GM18499 (cell line): Measurements from ENCODE around the gene SLC38A10.

Source experiments
- ATAC-seq: cut with Tn5 transposase; IDR thresholded peaks from one replicate; pipeline ENCODE4 v1.9.1; 2021; ENCODE audit warnings: moderate number of reproducible peaks; ENCODE audit not compliant: insufficient read depth, unreplicated experiment

Gene SLC38A10

DNA sequence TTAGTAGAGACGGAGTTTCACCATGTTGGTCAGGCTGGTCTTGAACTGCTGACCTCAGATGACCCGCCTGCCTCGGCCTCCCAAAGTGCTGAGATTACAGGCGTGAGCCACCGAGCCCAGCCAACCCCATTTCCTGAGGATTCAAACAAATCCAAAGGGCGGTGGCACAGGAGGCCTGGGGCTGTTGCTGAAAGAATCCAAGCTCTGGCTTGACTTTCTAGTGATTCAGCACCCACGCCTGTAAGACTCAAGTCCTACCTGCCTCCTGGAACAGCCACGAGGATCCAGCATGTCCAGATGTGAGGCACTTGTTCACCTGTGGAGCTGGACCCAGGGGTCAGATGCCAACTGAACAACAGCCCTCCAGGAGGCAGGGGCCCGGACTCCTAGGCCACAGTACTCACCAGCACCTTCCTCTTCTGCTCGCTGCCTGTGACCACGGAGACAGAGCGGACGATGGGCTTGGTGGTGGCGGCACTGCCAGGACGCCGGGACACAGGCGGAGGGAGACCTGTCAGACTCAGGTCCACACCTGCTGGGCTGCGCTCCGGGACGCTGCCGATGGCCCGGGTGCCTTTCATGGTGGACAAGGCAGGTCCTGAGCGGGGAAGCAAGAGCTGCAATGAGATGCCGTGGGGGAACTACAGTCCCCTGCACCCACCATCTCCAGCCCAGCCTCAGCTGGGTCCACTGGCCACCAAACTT, 75.5 kb downstream of the SLC38A10 start:
- no peak for ATAC-seq

DNA sequence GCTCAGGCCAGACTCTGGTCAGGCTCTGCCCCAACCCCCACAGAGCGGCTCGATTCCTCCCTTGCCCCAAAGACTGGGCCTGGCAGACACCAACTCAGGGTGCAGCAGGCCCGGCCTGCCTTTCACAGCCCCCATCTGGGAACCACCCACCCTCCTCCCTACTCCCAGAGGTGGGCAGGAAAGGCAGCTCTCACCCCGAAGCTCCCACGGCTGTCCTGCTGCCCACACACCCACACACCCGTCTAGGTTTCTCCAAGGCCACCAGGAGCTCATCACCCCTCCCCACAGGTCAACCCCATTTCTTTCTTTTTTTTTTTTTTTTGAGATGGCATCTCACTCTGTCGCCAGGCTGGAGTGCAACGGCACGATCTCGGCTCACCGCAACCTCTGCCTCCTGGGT, 76.1 kb downstream of the SLC38A10 start:
- no peak for ATAC-seq

DNA sequence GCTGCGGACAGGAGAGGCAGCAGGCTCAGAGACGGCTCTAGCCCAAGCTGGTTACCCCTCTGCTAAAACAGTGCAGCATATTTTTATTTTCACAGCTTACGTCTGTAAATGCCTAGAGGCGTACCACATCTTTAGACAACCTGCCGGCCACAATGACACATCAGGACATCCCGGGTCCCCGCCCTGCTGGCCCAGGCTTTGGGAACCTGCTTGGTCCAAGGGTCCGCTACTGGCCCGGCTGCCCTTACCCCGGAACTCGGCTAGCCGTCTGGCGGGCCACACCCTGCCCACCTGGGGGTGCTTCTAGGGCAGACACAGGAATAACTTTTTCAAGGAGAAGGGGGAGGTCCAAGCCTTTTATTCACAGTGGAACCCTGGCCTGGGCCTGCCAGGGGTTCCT, 76.6 kb downstream of the SLC38A10 start:
- no peak for ATAC-seq

DNA sequence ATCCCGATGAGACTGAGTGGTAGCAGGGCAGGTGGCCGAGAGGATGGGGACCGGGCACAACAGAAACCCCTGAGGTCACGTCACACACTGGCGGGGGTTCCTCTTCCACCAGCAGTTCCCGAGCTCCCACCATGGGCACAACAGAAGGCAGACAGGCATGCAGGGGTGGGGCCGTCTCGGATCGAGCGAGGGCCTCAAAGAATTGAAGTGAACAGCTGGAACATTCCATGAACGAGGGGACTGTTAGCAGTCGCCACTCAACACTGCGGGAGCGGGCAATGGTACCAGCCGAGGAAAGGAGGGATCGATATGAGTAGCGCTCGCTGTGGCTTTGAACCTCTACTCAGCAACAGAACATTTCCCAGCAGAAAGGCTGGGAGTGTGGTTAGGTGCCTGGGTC, 77.6 kb downstream of the SLC38A10 start:
- ATAC-seq, result no peak

DNA sequence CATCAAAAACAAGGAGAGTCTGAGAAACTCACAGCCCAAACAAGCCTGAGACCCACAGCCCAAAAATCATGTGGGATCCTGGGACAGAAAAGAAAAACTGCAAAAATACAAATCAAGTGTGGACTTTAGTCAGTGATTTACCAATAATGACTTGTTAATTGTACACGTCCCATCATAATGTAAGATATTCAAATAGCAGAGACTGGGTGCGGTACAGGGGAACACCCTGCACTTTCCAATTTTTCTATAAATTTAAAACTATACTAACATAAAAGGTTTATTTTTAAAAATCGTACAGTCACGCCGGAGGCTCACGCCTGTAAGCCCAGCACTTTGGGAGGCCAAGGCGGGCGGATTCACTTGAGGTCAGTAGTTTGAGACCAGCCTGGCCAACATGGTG, 81.1 kb downstream of the SLC38A10 start:
- no peak for ATAC-seq

DNA sequence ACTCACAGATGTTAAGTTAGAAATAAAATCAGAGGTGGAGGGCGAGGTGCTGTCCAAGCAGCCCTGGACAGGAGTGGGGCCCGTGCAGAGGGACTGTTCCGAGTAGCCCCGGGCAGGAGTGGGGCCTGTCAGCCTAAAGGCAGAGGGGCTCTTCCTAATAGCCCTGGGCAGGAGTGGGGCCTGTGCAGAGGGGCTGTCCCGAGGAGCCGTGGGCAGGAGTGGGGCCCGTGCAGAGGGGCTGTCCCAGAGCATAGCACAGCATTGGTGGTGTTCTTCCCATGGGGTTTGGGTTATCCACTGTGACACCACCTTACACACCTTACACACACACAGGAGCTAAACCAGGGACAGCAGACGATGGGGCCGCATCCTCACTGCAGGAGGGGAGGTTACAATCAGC, 82.7 kb downstream of the SLC38A10 start:
- no peak for ATAC-seq

DNA sequence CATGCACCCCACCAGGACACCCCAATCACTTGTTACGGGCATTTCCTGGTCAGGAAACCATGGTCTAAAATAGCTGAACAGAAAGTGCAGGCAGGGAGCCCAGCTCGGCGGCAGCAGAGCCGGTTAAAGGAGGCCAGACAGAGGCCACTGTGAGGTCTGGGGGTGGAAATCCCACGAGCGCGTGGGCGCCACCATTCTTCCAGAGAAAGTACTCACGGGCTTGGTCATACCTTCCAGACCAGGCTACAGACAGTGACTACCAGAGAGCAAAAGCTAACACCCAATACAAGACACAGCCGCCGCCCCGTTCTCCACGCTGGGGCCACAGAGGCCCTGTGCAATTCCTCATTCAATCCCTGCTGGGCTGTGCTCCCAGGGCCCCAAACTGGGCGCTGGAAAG, 84.2 kb downstream of the SLC38A10 start:
- ATAC-seq, result no peak

DNA sequence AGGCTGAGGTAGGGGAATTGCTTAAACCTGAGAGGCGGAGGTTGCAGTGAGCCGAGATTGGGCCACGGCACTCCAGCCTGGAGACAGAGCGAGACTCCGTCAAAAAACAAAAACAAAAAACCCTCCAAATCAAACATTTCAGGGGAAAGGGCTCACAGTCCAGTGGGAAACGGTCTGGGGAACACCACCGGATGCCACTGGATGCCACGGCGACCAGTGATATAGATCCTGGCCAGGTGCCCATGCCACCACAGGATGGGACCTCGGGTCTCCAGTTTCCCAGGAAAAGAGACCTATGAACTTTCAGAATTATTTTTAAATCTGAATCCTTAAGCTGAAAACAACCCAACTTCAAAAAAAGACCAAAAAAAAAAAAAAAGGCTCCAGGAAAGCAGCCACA, 84.6 kb downstream of the SLC38A10 start:
- ATAC-seq, result no peak

DNA sequence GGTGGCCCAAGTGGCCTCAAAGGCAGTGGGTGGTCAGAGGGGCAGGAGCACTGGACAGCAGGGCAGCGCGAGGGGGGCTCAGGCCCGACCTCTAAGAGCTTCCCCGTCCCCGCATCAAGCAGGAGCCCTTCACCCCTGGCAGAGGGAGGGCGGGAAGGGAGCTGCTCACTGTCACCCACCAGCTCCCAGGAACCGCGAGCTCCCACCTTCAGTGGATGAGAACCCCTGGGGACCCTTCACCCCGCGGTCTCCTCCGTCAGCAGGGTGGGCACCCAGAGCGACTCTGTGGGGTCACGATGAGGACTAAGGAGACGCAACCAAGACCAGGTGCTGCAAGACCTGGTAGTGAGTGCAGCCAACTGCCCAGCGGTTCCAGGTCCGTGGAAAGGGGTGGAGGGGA, 86.0 kb downstream of the SLC38A10 start:
- no peak for ATAC-seq

DNA sequence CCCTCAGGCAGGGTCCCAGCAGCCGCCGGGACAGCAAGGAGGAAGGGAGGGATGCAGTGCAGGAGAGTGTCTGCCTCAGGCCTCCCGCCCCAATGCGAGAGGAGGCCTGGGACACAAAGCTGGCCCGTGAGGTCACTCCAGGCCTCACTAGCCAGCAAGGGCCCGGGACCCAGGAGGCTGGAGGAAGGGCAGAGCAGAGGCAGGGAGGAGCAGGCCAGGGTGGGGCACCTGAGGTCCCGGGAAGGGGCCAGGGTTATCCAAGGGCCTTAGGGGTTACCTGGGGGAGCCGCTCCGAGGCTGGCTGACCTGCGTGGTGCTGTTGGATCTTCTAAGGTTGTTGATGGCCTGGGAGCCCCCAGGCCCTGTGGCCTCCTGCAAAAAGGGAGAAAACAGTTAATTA, 86.5 kb downstream of the SLC38A10 start:
- ATAC-seq, result no peak

DNA sequence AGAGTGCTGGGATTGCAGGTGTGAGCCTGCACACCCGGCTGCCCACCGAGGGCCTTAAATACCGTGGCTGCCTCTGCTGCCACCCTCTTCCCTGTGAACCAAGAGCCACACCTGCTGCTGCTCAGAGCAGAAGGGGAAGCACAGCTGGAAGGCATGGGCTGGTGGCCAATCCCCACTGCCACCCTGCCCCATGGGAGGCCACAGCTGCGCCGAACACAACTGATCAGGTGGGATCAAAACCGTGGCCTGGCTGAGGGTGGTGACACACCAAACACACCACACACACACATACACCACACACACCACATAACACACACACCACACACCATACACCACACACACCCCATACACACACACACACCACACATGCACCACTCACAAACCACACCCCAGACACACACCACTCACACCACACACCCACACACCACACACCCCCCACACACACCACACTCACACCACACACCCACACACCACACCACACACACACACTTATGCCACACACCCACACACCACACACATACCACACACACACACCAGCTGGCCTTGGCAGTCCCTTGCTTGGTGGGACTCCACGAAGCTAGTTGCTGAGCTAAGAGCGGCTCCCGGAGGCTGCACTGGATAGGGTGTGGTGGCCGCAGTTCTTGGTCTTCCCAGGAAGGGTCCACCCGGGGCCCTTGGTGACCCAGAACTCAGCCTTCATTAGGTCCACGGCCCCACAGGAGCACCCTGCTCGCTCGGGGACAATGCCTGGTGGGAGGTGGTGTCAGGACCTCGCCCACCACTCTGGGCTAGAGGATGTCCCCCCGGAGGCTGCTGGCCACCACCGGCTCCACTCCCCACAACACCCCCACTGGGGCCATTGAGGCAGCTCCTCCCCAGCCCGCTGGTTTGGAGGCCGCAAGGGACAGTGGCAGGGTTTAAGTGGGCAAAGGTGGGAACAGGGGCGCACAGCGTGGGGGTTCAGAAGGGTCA, 87.2 kb downstream of the SLC38A10 start:
- no peak for ATAC-seq

DNA sequence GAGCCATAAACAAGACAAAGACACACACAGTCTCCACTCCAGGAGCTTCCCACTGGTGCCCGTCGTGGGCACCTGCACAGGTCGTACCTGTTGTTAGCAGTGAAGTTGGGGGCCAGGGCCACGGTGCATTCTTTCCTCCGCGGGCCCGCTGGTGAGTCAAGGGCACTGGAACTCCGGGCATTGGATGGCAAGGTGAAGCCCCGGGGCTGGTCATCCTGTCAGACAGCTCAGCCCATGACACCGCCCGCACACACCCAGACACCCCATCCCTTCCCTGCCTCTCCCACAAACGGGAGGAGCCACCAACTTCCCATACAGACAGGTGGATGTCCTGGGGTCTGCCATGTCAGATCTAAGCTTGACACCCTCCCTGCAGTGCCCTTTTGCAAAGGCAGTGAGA, 88.5 kb downstream of the SLC38A10 start:
- no peak for ATAC-seq

DNA sequence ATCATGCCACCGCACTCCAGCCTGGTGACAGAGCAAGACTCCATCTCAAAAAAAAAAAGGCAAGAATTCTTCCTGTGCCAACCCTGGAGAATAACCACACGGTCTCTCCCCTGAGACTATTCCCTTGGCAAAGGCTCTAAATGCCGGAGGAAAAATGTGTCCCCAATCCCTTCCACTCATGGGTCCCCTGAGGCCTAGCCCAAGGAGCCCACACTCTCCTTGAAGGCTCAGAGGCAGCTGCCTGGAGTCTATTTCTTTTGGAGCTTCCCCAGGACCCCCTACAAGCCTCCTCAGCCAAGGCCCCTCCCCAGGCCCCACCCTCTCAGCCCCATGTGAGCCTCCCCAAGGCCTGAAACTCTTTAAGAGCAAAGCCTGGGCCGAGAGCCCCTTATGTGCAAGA, 88.9 kb downstream of the SLC38A10 start:
- no peak for ATAC-seq

DNA sequence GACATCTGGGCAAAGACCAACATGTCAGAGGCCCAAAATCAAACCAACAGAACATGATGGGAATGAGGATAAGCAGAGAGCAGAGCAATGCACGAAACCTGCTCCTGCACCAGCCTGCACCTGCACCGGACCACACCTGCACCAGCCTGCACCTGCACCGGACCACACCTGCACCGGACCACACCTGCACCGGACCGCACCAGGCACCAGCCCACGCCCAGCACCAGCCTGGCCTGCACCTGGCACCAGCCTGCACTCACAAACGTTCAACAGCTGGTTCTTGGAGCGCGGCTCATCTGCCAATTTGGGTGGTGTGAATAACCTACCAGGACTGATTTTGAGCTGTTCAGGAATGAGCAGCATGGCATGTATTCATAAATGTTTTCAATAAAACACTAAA, 90.5 kb downstream of the SLC38A10 start:
- ATAC-seq, result no peak

DNA sequence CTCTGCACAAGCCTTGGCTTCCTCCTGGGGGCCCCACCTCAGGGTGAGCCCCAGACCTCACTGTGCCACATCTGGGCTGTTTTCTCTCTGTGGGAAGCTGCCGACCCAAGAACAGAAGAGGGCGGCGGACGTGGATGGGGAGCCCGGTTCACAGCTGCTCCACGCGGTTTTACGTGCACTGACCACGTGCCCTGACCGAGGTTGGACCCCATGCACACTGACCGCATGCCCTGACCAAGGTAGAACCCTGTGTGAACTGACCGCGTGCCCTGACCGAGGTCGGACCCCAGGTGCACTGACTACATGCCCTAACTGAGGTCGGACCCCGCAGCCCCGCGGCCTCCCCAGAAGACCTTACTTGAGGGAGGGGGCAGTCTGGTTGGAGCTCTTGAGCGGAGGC, 92.0 kb downstream of the SLC38A10 start:
- ATAC-seq, result no peak

DNA sequence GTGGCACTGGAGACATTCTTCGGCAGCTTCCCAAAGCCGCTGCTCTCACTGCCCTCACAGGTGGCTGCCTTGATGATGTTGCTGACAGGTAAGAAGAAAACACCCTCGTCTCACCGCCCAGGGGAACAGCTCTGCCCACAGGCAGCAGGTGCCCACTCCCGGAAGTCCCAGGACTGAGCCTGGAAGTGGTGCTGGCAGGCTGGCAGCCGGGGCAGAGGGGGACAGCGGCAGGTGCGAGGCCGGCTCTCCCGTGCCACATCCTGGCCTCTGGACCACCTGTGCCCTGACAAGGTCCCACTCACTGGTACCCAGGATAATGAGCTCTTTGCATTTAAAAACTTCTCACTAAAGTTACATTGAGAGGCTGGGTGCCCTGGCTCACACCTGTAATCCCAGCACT, 92.8 kb downstream of the SLC38A10 start:
- ATAC-seq, result no peak

DNA sequence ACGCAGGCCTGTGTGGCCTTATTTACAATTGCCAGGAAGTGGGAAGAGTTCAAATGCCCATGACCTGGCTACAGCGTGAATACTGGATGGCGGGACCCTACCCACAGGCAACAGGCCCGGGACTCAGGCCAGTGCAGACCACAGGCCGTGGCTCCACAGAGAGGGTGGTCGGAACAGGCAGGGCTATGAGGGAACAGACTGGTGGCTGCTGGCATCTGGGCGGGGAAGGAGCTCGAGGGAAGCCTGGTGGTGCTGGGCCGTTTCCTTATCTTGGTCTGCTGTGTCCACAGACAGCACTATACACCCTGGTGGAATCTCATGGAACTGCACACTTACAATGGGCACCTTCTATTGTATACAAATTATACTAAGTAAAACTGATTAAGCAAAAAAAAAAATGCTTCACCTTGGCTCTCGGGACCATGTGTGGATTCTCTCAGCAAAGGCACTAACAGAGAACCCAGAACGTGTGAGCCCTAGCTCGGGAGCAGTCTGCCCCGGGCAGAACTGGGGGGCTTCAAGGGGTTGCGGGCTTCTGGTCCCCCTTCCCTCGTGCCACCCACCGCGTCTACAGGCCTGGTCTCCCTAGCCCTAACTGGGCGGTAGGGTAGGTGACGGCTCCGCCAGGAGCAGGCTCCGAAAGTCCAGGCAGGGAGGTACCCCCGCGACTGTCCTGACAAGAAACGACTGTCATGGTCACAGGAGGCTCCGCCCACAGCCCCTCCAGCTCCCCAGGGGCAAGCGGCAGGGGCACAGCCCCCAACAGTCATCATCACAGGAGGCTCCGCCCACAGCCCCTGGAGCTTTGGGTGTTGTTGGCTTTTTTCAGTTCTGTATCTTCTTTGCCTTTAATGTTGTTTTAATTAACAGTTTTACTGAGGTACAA, 94.2 kb downstream of the SLC38A10 start:
- ATAC-seq, result no peak

DNA sequence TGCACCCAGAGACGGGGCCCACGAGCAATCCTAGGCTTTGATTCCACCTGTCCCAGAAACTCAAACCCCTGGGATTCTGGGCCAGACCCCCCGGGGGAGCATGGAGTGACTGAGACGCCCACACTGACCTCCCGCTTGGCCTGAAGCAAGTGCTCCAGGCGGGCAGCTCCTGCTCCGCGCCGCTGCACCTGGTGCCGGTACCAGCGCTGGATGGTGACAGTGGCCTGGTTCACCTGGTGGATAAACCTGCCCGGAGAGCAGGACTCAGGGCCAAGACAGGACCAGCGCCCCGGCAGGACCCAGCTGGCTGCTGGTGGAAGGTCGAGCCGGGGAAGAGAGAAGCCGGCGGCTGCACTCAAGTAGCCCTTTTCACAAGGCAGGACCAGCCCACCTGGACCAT, 94.9 kb downstream of the SLC38A10 start:
- ATAC-seq, result no peak

DNA sequence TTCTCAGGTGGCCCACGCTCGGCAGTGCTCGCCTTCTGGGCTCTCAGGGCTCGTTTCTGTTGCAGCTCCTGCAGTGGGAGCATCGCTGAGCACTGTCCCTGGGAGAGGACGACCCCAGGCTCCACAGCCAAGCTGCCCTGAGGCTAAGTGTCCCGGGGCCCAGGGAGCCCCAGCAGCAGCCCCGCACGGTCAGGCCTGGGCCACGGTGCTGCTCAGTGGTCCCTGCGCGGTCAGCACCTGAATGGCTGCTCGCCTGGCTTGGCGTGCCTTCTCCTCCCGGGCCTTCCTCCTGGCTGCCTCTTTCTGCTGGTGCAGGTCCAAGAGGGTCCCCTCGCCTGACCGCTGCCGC, 95.7 kb downstream of the SLC38A10 start:
- ATAC-seq, result no peak

DNA sequence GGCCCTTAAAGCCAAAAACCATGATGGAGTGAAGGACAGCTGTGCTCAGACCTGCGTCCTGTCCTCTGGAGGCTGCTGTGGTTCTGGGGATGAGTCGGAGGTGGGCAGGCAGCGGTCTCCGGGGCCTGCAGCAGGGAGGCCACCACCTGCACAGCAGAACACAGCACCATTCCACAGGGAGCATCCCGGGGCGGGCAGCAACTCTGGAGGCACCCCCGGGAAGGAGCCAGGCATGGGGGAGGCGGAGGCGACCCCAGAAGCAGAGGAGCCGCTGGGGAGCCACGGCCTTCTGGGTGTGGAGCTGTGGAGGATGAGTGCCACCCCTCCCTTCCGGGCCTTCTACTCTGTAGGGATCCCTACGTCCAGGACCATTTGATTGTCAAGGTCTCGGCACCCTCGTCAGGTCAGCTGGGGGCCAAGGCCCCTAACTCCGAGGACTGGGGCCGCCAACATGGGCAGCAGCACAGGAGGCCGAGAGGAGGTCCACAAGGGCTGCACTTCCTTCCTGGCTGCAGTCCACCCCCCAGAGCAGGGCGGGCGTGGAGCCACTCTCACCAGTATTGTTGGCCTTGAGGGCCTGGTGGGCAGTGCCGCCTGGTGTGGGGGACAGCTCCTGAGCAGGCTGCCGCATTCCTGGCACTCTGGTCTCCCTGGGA, 96.2 kb downstream of the SLC38A10 start:
- ATAC-seq, result no peak
